ENCODE data around the gene SHISA4.

Gene SHISA4

DNA sequence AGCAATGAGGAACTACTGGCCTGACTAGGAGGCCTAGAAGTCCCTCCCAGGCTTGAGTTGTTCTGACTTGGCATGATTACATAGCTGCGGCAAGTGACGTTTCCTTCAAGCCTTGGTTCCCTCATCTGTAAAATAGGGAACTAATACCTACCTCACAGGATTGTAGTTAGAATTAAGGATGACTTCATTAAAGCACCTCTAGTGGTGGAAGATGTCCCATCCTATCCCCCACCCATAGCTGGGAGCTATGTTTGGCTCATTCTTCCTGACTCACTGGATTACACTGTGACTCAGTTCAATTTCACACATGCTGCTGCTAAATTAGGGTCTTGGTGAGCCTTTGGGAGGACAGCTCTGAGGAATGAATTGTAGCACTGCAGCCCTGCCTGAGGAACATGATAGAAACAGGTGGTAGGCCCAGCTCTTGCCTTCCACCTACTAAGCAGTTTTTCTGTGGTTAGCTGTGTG, 6.0 kb upstream of the SHISA4 start:
- peak; percentile 95 for DNase-seq

DNA sequence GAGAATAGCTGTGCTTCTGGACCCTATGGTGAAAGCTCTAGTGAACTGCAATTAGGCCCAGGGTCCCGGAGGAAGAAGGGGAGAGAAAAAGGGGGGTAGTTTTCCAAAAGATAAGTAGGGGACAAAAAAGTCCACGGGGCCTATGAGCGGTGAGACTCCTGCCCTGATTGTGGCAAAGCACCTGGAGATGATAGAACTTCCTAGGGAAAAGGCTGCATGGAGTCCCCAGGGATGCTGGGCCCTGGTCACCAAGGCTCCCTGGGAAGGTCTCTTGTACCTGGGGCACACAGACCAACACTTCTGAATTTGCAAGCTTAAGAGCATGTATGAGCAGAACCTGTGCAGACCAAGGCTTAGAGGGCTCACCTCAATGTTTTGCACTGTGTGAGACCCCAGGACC, 5.4 kb upstream of the SHISA4 start:
- DNase-seq, result peak; percentile 28

DNA sequence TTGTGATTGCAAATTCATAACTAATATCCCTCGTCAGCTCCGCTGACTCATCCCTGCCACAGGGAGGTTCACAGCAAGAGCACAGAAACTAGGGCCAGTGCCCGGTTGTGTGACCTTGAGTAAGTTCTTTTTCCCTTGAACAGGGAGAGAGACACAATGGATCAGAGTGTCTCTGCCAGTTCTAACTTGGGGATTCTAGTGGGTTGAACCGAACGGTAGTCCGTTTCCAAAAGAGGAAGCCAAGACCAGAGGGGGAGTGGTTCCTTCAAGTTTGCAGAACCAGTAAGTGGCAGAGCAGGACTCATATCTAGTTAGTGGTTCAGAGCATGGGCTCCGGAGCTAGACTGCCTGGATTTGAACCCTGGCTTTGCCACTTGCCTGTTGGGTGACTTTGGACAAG, 4.9 kb upstream of the SHISA4 start:
- DNase-seq, result peak; percentile 71

GRCh38 chr1:201884425-201884824, 4.3 kb upstream of the SHISA4 start:
- peak; percentile 77 for DNase-seq

DNA sequence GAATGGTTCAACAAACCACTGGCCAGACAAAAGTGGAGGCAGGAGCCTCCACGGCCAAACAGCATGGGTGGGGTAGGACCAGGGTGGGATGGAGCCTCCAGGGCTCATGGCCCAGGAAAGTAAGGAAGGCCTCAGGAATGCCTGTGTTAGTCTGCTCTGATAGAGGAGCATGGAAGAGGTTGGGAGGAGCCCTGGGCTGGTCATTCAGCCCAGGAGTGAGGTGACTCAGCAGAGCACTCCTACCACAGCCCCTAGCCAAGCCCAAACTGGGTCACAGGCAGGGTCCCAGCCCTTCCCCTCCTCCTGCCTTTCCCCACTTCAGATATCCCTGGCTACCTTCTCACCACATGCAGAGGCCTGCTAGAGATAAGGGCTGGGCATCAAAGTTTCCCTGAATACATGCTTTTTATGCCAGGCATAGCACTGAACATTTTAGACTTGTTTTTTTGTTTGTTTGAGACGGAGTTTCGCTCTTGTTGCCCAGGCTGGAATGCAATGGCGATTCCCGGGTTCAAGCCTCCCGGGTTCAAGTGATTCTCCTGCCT, 3.1 kb upstream of the SHISA4 start:
- no peak for DNase-seq

GRCh38 chr1:201886103-201886885, 2.4 kb upstream of the SHISA4 start:
- no peak for DNase-seq

DNA sequence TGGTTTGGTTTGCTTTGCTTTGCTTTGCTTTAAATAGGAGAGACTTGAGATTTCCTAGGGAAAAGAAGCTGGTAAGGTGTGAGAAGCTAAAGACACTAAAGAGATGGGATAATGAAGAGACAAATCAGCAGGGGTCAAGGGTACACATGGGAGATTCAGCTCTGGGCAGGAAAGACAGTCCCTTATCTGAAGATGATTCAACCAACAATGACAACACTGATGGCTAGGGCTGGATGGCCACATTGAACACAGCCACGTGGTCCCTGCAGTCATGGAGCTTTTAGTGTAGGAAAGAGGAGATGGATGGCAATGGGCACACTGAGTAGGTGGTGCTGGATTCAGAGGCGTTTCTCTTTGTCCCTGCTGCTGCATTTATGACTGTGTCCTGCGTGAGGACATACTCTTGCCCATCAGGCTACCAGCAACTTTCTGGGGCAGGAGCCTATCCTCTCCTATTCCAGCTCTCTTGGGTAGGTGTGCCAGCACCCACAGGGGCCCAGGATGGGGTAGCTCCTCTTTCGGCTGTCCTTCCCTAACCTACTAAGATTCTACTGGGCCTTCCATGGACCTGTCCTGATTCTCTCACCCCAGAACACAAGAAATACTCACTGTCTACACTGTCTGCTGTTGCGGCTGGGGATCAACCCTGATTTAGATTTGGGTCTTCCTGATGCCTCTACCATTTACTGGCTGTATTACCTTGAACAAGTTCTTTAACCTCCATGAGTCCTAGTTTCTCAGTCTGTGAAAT, 1.4 kb upstream of the SHISA4 start:
- no peak for DNase-seq

- no peak for DNase-seq
Observed at GRCh38 chr1:201889090-201889968, 631 bp downstream of the SHISA4 start.

GRCh38 chr1:201890223-201890622, 1.5 kb downstream of the SHISA4 start:
- DNase-seq, result no peak

DNA sequence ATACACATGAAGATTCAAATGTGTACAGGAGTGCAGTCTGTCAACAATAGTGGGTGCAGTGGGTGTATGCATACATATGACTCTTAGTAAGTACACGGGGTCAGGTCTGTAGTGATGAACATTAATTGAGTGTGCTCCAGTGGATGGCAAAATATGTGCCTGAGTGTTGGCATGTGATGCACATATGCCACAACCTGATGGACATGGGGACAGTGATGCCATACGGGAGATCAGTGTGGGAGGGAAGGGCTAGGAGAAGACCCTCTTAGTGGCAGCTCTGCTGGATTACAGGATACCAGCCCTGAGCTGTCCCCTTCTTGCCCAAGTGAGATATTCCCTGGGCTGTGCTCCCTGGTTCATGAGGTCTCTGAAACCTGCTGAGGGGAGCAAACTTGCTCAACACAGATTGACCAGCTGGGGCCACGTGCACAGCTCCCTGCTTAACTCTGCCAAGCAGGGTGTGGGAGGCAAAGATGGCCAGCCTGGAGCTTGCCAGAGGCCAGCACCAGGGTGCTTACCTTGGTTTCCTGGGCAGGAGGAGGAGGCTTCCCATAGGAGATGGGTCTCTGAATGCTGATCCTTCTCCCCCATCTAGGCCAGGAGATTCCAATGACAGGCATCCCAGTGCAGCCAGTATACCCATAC, 2.2 kb downstream of the SHISA4 start:
- DNase-seq, result peak; percentile 66

DNA sequence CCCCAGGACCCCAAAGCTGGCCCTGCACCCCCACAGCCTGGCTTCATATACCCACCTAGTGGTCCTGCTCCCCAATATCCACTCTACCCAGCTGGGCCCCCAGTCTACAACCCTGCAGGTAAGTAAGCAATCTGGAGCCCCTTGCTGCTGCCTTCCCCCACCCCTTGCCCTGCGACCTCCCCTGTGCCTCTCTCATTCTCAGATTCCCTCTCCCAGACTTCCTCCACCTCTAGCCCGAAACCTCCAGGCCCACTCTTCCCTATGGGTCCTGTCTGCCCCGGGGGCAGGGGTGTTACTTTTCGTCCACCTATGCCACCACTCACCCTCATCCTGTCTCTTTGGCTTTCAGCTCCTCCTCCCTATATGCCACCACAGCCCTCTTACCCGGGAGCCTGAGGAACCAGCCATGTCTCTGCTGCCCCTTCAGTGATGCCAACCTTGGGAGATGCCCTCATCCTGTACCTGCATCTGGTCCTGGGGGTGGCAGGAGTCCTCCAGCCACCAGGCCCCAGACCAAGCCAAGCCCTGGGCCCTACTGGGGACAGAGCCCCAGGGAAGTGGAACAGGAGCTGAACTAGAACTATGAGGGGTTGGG, 2.9 kb downstream of the SHISA4 start:
- no peak for DNase-seq

GRCh38 chr1:201892211-201892610, 3.5 kb downstream of the SHISA4 start:
- DNase-seq, result no peak

DNA sequence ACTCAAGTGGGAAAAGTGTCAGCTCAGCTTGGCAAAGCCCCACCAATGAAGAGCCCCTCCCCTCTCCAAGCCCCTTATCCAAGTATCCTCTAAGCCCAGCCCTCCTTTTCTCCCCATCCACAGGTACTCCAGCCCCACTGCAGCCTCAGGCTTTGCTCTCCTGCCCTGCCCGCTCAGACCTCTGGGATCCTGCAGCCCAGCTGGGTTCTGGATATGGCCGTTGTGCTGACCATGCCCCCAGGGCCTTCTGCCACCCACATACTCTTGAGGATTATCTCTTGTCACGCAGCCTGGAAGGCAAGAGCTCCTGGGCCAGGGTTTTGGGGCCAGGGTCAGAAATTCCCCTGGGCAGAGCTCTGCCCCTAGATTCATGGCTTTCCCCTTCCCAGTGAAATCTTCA, 4.7 kb downstream of the SHISA4 start:
- DNase-seq, result no peak

DNA sequence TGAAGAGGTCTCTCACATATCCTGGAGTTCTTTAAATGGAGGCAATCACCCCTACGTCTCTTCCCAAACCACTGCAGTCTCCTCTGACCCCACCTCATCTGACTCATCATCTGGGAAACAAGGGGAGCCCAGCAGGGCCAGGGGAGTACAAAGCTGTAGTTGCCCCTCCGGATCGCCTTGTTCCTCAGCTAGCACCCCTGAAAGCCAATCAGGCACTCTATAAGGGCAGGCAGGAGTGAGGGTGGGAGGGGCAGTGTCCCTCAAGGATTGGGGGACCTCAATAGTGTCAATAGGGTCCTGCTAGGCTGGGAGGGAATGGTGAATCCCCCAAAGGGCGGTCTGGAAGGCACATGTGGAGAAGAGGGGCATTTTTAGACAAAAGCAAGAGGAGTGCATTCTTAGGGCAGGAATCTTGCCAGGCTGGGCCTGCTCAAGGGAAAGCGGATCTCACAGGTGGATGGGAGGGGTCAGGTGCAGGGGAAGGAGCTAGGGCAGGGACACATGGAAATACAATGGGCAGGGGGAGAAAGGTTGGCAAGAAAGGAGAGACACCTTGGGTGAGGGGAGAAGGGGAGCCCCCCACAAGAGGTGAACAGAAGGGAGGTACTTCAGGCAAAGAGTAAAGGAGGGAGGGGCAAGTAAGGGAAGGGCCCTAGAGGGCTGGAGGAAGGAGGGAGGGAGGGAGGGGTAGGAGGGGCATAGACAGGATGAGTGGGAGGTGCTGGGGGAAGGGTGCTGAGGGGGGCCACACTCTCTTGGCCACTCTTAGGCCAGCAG, 5.8 kb downstream of the SHISA4 start:
- no peak for DNase-seq

DNA sequence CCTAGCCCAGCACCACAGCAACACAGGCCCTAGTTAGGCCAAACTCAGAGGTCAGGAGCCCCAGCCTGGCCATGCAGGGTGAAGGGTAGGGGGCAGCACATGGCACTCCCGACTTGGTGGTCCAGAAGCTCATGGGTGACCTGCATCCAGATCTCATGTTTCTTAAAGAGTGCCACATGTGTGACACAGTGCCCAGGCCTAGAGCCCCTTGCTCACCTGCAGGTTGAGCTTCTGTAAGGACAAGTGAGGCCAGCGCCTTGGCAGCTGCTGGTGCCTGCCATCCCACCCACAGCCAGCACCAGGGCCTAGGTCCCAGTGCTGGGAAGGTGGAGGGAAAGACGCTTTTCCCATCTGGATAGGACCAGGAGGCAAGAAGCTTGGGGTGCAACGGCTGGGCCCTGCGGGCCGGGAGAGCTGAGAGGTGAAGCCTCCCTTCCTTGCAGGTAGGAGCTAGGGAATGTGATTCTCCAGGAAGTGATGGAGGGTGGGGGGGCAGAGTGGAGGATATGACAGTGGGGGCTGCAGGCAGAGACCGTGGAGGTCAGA, 6.5 kb downstream of the SHISA4 start:
- no peak for DNase-seq

DNA sequence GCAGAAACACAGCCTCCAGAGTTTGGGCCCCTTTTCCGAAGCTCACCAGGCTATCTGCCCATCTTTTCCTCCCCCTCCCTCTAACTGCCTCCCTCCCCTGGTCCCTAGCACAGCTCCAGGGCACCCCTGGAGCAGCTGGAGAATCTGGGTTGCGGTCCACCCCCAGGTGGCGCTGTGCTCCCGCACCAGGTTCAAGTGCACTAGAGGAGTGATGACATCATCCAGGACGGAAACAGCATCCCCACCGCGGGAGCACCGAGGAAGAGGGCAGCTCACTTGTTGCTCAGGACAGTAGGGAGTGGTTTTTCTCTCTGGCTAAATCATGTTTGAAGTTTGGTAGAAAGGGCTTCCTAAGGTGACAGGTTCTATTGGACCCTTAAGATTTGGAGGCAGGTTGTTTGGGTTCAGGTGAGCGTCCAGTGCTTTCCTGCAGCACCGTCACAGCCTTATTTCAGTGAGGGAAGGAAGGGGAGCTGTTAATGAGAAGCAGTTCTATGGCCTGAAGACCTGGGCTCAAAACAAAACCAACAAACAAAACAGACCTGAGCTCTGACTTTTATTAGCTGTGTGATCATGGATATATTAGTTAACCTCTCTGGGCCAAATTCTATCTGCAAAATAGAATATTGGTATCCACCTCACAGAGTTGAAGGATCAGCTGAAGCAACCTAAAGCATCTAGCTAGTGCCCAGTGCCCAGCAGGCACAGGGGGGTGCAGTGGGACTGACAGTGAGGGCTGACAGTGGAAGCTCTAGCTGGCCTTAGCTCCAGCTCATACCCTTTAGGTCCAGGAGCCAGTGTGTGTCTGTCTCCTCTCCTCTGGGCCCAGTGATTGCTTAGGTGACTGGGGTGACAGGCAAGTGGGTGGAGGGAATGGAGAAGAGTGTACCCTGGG, 7.5 kb downstream of the SHISA4 start:
- peak; percentile 93 for DNase-seq

GRCh38 chr1:201896951-201897391, 8.3 kb downstream of the SHISA4 start:
- DNase-seq, result peak; percentile 62

GRCh38 chr1:201898240-201898894, 9.7 kb downstream of the SHISA4 start:
- peak; percentile 33 for DNase-seq

DNA sequence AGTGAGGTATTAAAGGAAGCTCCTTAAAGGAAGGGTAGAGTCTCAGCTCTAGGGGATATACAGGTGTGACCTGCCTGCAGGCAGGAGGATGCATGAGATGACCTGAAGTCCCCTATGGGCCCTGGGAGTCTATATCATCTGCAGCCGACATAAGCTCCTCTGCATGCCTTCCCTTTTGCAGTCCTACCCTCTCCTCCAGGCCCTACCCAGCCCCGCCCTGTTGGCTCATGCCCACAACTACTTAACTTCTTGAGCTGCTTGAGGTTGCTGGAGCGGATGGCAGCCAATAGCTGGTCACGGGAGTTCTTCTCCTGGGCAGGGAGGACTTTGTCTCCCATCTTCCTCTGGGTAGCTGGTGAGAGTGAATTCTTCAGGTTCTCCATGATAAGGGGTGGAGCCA, 10.3 kb downstream of the SHISA4 start:
- no peak for DNase-seq

Data from RPMI8226 (cell line).